Sigmoid colon (tissue), 7 donors: Measurements from ENCODE around the gene DNMT1. TPM values are rescaled to one million over a fixed set of nuclear protein-coding genes. Genes with fewer than 3 reads are reported as not detected.

ENCODE experiments used
- DNase-seq: peaks from one replicate; pipeline ENCODE4 v3.0.0-alpha.2; 2019
- H3K27ac ChIP-seq, 4 donors: fragments of 200-600 bp; sonication (generic); one replicate each; pipeline ENCODE4 v1.5.1; 2016 to 2019; ENCODE audit warnings: mild to moderate bottlenecking in 1 of 4
- H3K27me3 ChIP-seq, 3 donors: fragments of 200-600 bp; sonication (generic); one replicate each; pipeline ENCODE4 v1.5.1; 2019; ENCODE audit warnings: mild to moderate bottlenecking in 1 of 3
- H3K36me3 ChIP-seq, 4 donors: fragments of 200-600 bp; sonication (generic); one replicate each; pipeline ENCODE4 v1.5.1; 2016 to 2019
- H3K4me1 ChIP-seq, 4 donors: fragments of 200-600 bp; sonication (generic); one replicate each; pipeline ENCODE4 v1.5.1; 2017 to 2019
- H3K4me3 ChIP-seq, 4 donors: fragments of 200-600 bp; sonication (generic); one replicate each; pipeline ENCODE4 v1.5.1; 2017 to 2019; ENCODE audit warnings: mild to moderate bottlenecking in 2 of 4, moderate library complexity in 1 of 4
- H3K9me3 ChIP-seq, 4 donors: fragments of 200-600 bp in 3 of 4; sonication (generic) in 3 of 4; one replicate each; pipeline versions ENCODE4 v1.5.1 to v1.6.1; 2013 to 2019
- CTCF ChIP-seq, 4 experiments: fragments of 450-650 bp in 3 of 4; fragments of 200-600 bp in 1 of 4; IDR thresholded peaks; one replicate each; pipeline ENCODE4 v1.5.1; 2016 to 2019; ENCODE audit warnings: antibody characterized with exemption in 4 of 4, mild to moderate bottlenecking in 3 of 4, moderate library complexity in 2 of 4
- EP300 ChIP-seq, 4 donors: sonication (generic); formaldehyde crosslinking; IDR thresholded peaks; one replicate each; pipeline ENCODE4 v1.6.1; 2017; ENCODE audit warnings: antibody characterized with exemption in 4 of 4
- POLR2A ChIP-seq, 2 donors: fragments of 450-650 bp; IDR thresholded peaks; one replicate each; pipeline ENCODE4 v1.6.1; 2016; ENCODE audit warnings: antibody characterized with exemption in 2 of 2, mild to moderate bottlenecking in 2 of 2, moderate library complexity in 2 of 2
- POLR2AphosphoS5 ChIP-seq, 4 donors: sonication (generic); formaldehyde crosslinking; IDR thresholded peaks; one replicate each; pipeline ENCODE4 v1.6.1; 2017; ENCODE audit warnings: antibody characterized with exemption in 4 of 4
- WGBS, 2 donors: extraction: QIAGEN DNeasy Blood & Tissue Kit; methylation state at CpG; one replicate each; pipeline ENCODE4 v1.1.7; 2013; 5-methylcytosine and 5-hydroxymethylcytosine counted together
- intact Hi-C: fragments of 100-400 bp; cut with DNase I; formaldehyde crosslinking; loops from one replicate; pipeline ENCODE4 v1.15.1; 2023
- polyA plus RNA-seq, 3 donors: library from polyadenylated mRNA; stranded (reverse); fragments of 200-250 nt; gene quantifications; one replicate each; pipeline ENCODE4 v1.2.3, GENCODE V29; 2013
- total RNA-seq, 4 donors: library from RNA; depleted of rRNA; stranded (reverse); fragments of >200 nt; gene quantifications; one replicate each; pipeline ENCODE4 v1.1.0, GENCODE V29; 2016
- donor health status: healthy with polysubstance abuse.
- donor health status: Bipolar disorder and iron deficiency.
- donor health status: healthy.

DNMT1 gene
- total and polyA plus RNA-seq, 7 donors = 12.0 to 47.9 (median 24.5) TPM

GRCh38 chr19:10230173-10230860 lies 35.6 kb upstream of the DNMT1 start:
- intact Hi-C loops = loop anchor here (2.0 kb wide), 1 partner anchor 20 kb away; no protein-coding TSS in a partner anchor
- WGBS, 2 donors = 1 to 2% methylated on average over 70 of the region's 70 CpGs
- H3K27me3 ChIP-seq = no peaks in the 10 kb centered on the region
- peak overlapping the region; percentile 82 to 89 (median 88) for H3K27ac ChIP-seq
- DNase-seq = peak; percentile 80
- no peaks in the 10 kb centered on the region for H3K36me3 ChIP-seq
- no peaks in the 10 kb centered on the region for H3K9me3 ChIP-seq
- TF ChIP-seq EP300 (IDR thresholded peaks at IDR 0.05) = no peak
- TF ChIP-seq POLR2AphosphoS5 (IDR thresholded peaks at IDR 0.05) = peak in 1 of 4 donors; percentile 40
- peak overlapping the region; percentile 66 to 99 (median 93) for H3K4me3 ChIP-seq
- H3K4me1 ChIP-seq = peaks cover 2 to 36% (median 23%) of the 10 kb centered on the region in 4 donors

GRCh38 chr19:10228920-10229319 lies 34.2 kb upstream of the DNMT1 start:
- intact Hi-C loops = no loop called here
- no peak for DNase-seq
- Histone ChIP-seq H3K27me3 (no peaks in the 10 kb centered on the region), H3K4me1 (peaks cover 2 to 36% (median 23%) of the 10 kb centered on the region in 4 donors), H3K27ac (peak overlapping the region; percentile 82 to 89 (median 88)), H3K9me3 (no peaks in the 10 kb centered on the region), H3K4me3 (peak overlapping the region in 3 of 4 donors; percentile 88 to 99 (median 98)), H3K36me3 (peaks cover 0 to 8% (median 2%) of the 10 kb centered on the region in 4 donors)
- TF ChIP-seq POLR2A (IDR thresholded peaks at IDR 0.05) (no peak), POLR2AphosphoS5 (IDR thresholded peaks at IDR 0.05) (no peak), CTCF (IDR thresholded peaks at IDR 0.05) (peak in 3 of 4 experiments; percentile 19 to 35 (median 21)), EP300 (IDR thresholded peaks at IDR 0.05) (no peak)
- WGBS, 2 donors = 28 to 37% methylated on average over 2 of the region's 2 CpGs

GRCh38 chr19:10228393-10228792 lies 33.6 kb upstream of the DNMT1 start:
- H3K27me3 ChIP-seq = no peaks in the 10 kb centered on the region
- 81% methylated on average over 5 of the region's 5 CpGs for WGBS, 2 donors
- H3K9me3 ChIP-seq = no peaks in the 10 kb centered on the region
- TF ChIP-seq POLR2AphosphoS5 (IDR thresholded peaks at IDR 0.05) = no peak
- no peak for TF ChIP-seq EP300 (IDR thresholded peaks at IDR 0.05)
- TF ChIP-seq POLR2A (IDR thresholded peaks at IDR 0.05) = no peak
- no peak for TF ChIP-seq CTCF (IDR thresholded peaks at IDR 0.05)
- peak overlapping the region; percentile 82 to 89 (median 88) for H3K27ac ChIP-seq
- peaks cover 2 to 36% (median 23%) of the 10 kb centered on the region in 4 donors for H3K4me1 ChIP-seq
- H3K36me3 ChIP-seq = peaks cover 0 to 13% (median 4%) of the 10 kb centered on the region in 4 donors
- intact Hi-C loops = no loop called here
- no peak for DNase-seq
- H3K4me3 ChIP-seq = peak overlapping the region in 1 of 4 donors; percentile 99

- TF ChIP-seq POLR2AphosphoS5 (IDR thresholded peaks at IDR 0.05) (peak in 2 of 4 donors; percentile 47 to 61), EP300 (IDR thresholded peaks at IDR 0.05) (peak in 1 of 4 donors; percentile 13), CTCF (IDR thresholded peaks at IDR 0.05) (no peak)
- Histone ChIP-seq H3K4me3 (peak overlapping the region in 3 of 4 donors; percentile 6 to 17 (median 14)), H3K4me1 (peaks cover 2 to 36% (median 23%) of the 10 kb centered on the region in 4 donors), H3K9me3 (no peaks in the 10 kb centered on the region), H3K27ac (peak overlapping the region; percentile 75 to 88 (median 85)), H3K36me3 (peaks cover 0 to 17% (median 4%) of the 10 kb centered on the region in 4 donors), H3K27me3 (no peaks in the 10 kb centered on the region)
- intact Hi-C loops = no loop called here
- 80 to 82% methylated on average over 28 of the region's 28 CpGs for WGBS, 2 donors
- peak; percentile 88 for DNase-seq
Observed at GRCh38 chr19:10227026-10227971, 32.5 kb upstream of the DNMT1 start.
